Fibroblast of villous mesenchyme (primary cell): Measurements from ENCODE around the gene GABRD. TPM values are rescaled to one million over a fixed set of nuclear protein-coding genes. Genes with fewer than 3 reads are reported as not detected.

ENCODE experiments used
- DNase-seq: peaks from one replicate; pipeline ENCODE4 v3.0.0-alpha.2; 2010; ENCODE audit warnings: low read depth
- H3K4me3 ChIP-seq: 2 replicates; pipeline ENCODE4 v1.5.1; 2011; ENCODE audit warnings: low read depth, mild to moderate bottlenecking, low read length
- CTCF ChIP-seq: IDR thresholded peaks from 2 replicates; pipeline ENCODE4 v1.5.1; 2012; ENCODE audit warnings: low read depth, mild to moderate bottlenecking, low read length; ENCODE audit not compliant: insufficient read depth
- total RNA-seq: library from RNA; depleted of rRNA; stranded (reverse); fragments of >200 nt; gene quantifications from 2 replicates; pipeline ENCODE4 v1.2.3, GENCODE V29; 2012

The GABRD gene
- total RNA-seq, 1 donor, result not detected

GRCh38 chr1:2004856-2005255, 14.3 kb upstream of the GABRD start:
- DNase-seq, result no peak
- H3K4me3 ChIP-seq, result no peak overlapping the region
- no peak for TF ChIP-seq CTCF

- DNase-seq, result no peak
- no peak overlapping the region for H3K4me3 ChIP-seq
- TF ChIP-seq CTCF, result no peak
Measured at GRCh38 chr1:2009101-2010053, 9.8 kb upstream of the GABRD start.

GRCh38 chr1:2014181-2014580, 5.0 kb upstream of the GABRD start:
- no peak for DNase-seq
- TF ChIP-seq CTCF, result no peak
- H3K4me3 ChIP-seq, result no peak overlapping the region

- DNase-seq, result no peak
Measured at GRCh38 chr1:2014741-2015735, 4.1 kb upstream of the GABRD start.

GRCh38 chr1:2016123-2016522, 3.0 kb upstream of the GABRD start:
- H3K4me3 ChIP-seq, result no peak overlapping the region
- DNase-seq, result no peak
- TF ChIP-seq CTCF, result no peak

More at GRCh38 chr1:2014741-2015735, 4.1 kb upstream of the GABRD start:
- no peak for TF ChIP-seq CTCF
- no peak overlapping the region for H3K4me3 ChIP-seq

- H3K4me3 ChIP-seq, result no peak overlapping the region
- no peak for DNase-seq
- no peak for TF ChIP-seq CTCF
Measured at GRCh38 chr1:2018217-2019171, 651 bp upstream of the GABRD start.
